GM12873 (cell line): Measurements from ENCODE around the gene HS3ST6.

Experiments
- TF ChIP-seq, protein P1 (sequence below): IDR thresholded peaks from 2 replicates; pipeline ENCODE4 v1.5.1; 2012; ENCODE audit warnings: low read depth, mild to moderate bottlenecking, moderate library complexity, low read length, control low read depth; ENCODE audit not compliant: insufficient read depth; ENCODE audit errors: missing control alignments

Gene HS3ST6

DNA sequence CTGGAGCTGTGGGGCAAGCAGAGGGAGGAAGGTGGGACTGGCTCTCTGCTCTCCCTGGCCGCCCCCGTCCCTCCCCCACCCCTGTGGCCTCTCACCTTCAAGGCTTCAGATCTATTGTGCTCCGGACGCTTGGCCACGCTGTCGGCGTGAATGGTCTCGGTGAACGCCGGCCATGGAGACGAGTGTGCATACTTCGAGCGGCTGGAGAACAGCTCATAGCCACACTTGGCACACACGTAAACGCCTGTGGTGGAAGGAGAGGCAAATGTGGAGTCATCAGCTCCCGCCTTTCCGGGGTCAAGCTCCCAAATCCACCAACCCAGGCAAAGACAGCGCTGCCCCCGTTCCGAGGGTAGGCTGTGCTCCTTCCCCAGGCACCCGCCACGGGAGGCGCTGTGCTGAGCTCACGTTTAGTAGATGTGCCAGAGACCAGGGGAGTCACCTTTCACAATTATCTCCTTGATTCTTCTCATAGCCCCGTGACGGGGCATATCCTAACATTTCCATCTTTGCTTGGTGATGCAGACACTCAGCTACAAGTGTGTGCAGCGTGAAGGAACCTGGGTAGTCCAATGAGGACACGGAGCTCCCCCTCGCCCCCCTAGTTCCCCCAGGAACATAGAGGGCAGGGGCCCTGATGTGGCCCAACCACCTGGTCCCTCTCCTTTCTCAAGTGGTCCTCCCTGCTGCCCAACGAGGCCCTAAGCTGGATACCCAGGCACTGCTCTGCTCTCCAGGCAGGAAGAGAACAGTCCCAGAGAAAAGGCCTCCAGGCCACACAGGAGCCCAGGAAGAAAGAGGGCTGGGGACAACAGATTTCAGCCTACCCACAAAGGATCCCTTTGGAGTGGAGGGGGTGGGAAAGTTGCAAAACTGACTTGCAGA lies 23.2 kb upstream of the HS3ST6 start:
- TF ChIP-seq, protein P1, sequence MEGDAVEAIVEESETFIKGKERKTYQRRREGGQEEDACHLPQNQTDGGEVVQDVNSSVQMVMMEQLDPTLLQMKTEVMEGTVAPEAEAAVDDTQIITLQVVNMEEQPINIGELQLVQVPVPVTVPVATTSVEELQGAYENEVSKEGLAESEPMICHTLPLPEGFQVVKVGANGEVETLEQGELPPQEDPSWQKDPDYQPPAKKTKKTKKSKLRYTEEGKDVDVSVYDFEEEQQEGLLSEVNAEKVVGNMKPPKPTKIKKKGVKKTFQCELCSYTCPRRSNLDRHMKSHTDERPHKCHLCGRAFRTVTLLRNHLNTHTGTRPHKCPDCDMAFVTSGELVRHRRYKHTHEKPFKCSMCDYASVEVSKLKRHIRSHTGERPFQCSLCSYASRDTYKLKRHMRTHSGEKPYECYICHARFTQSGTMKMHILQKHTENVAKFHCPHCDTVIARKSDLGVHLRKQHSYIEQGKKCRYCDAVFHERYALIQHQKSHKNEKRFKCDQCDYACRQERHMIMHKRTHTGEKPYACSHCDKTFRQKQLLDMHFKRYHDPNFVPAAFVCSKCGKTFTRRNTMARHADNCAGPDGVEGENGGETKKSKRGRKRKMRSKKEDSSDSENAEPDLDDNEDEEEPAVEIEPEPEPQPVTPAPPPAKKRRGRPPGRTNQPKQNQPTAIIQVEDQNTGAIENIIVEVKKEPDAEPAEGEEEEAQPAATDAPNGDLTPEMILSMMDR = no peak

DNA sequence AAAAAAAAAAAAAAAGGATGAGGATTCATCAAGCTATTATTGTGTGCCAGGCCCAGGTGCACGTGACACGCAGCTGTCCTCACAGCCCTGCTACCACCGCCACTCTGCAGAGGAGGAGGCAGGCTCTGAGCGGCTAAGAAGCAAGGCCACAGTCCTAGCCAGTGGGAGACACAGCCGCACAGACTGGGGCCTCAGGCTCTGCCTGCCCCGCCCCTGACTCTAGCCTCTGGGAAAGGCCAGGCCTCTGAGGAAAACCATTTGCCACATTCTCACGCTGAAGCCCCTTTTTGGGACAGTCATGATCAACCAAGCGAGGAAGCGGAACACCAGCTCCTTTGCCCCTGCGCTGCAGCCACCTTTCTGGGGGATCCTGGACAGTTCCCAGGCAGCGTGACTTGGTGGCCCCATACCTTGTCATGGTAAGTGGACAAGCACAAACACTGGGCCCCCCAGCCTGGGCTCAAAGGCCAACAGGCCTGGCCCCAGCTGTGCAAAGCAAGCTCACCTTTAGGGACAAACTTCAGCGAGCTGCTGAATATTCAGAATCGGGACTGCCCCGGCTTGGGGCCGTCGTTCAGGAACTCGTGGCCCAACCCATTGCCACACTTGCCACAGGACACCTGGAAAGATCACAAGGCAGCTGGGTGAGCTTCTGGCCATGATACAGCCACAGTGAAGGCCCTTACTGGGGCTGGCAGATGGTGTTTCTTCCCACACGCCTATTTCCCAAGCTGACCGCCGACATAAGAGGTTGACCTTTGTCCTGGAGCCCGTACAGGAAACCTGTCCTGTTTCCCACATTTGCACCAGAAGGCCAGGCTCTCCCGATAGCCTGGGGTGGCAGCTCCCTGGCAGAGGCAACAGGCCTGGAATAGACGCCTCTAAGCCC lies 22.3 kb upstream of the HS3ST6 start:
- TF ChIP-seq, protein P1 = no peak

DNA sequence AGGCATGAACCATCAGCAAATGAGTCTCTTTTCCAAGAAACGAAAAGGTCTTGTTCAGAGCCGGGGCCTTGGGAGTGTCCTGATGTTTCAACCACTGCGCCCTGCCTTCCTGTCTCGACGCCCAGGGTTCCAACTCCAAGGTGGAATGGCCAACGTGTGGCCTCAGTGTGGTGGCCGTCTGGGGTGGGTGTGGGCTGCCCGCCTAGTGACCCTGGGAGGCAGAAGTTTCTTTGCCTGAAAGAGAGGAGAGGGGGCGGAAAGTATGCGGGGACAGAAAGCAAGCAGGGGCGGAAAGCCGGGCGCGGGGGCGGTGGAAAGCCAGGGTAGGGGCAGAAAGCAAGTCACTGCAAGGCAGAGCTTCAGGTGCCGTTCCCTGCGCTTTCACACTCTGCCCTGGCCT lies 20.7 kb upstream of the HS3ST6 start:
- TF ChIP-seq, protein P1 = no peak

DNA sequence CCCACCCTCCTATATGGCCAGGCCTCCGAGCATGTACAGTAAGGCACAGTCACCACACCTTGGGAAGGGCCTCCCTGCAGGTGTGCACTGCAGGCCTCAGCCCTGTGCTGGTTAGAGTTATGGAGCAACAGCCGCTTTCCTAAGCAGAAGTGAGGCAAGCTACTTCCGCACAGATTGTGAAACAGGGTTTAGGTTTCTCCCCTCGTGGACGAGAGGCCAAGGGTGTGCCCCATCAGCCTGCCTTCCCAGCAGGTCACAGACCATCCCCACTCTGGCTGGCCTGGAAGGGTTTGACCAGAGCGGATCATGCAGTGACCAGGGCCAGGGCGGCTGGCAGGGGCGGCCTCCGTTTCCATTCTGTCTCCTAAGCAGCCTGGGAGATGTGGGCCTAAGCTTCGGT lies 20.1 kb upstream of the HS3ST6 start:
- TF ChIP-seq, protein P1 = no peak

DNA sequence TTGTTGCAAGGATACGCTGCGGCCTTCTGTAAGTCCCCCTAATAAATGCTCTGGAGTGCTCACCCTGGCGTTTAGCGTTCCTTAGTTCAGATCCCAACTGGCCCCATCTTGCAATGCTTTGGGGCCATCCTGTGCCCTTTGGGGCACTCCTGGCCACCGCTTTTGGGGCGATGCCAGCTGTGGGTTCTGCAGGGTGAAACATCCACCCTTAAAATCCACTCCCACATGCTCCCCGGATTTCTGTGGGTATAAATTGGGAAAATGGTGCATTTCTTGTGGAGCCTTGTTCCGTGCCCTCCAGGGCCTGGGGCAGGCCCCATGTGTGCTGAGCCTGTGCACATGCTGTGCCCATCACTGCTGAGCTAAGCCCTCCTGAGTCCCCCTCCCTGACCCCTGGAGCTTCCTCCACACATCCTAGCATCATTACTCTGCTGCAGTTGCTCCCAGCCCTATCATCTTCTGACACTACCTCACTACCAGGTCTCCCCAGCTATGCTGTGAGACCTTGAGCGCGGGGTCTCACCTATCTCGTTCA lies 18.8 kb upstream of the HS3ST6 start:
- TF ChIP-seq, protein P1 = no peak

DNA sequence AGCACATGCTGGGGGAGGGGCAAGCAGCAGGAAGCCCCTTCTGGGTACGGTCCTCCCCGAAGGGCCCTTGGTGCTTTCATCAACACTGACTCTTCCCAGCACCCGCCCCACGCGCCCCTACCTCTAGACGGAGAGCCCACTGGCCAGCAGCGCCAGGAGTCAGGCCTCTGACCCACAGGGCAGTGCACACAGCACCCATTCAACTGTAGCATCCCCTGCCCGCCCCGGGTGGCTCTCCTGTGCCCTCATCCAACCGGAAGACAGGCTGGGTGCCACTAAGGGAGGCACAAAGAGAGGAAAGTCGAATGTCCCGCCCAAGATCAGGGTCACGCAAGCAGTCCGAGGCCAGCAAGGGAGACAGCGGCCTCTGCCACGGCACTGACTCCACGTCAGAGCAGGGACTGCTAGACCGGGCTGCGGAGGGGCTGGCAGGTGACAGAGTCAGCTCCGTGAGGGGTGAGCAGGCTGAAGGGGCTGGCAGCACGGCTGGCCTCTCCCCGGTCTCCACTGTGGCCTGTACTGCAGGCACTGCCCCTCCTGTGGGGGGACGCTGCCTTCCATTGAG lies 15.0 kb upstream of the HS3ST6 start:
- TF ChIP-seq, protein P1 = no peak
